NCI-H460 (cell line): ENCODE data around the gene UBQLN4. TPM values are rescaled to one million over a fixed set of nuclear protein-coding genes. Genes with fewer than 3 reads are reported as not detected.

Source experiments
- DNase-seq: peaks from one replicate; pipeline ENCODE4 v3.0.0-alpha.2; 2016; ENCODE audit warnings: low read depth; ENCODE audit errors: extremely low read depth
- polyA plus RNA-seq: library from polyadenylated mRNA; depleted of rRNA; stranded (reverse); fragments of >200 nt; gene quantifications from 2 replicates; pipeline ENCODE4 v1.2.3, GENCODE V29; 2014; cell fraction: nucleus; rRNA removed
- total RNA-seq: library from RNA; depleted of rRNA; stranded (reverse); fragments of >200 nt; shearing (Covaris generic); gene quantifications from 2 replicates; pipeline ENCODE4 v1.2.3, GENCODE V29; 2014; rRNA removed

The UBQLN4 gene
- 44.6 and 45.5 TPM in 2 replicates for total RNA-seq
- 53.2 and 61.7 TPM in 2 replicates for polyA plus RNA-seq

GRCh38 chr1:156053768-156054499, at the start of gene UBQLN4:
TSS of gene UBQLN4 (minus strand) at chr1:156053798. CDS start at chr1:156053701, 97 bp downstream.
- peak; percentile 87 for DNase-seq

- no peak for DNase-seq
These were observed 49.3 kb upstream of the UBQLN4 start for GRCh38 chr1:156102633-156103511.

- DNase-seq, result no peak
These were observed 48.3 kb upstream of the UBQLN4 start for GRCh38 chr1:156101880-156102279.

GRCh38 chr1:156100205-156100995, 46.8 kb upstream of the UBQLN4 start:
- DNase-seq, result no peak

GRCh38 chr1:156099282-156099681, 45.7 kb upstream of the UBQLN4 start:
- no peak for DNase-seq

GRCh38 chr1:156098784-156099183, 45.2 kb upstream of the UBQLN4 start:
- DNase-seq, result no peak

GRCh38 chr1:156097499-156098178, 44.0 kb upstream of the UBQLN4 start:
- DNase-seq, result no peak

- peak; percentile 91 for DNase-seq
These were observed 43.2 kb upstream of the UBQLN4 start for GRCh38 chr1:156096640-156097391.

GRCh38 chr1:156095906-156096508, 42.4 kb upstream of the UBQLN4 start:
- DNase-seq, result no peak

- DNase-seq, result no peak
These were observed 38.0 kb upstream of the UBQLN4 start for GRCh38 chr1:156091610-156092009.

- DNase-seq, result peak; percentile 90
These were observed 37.2 kb upstream of the UBQLN4 start for GRCh38 chr1:156090840-156091188.

- DNase-seq, result no peak
These were observed 36.7 kb upstream of the UBQLN4 start for GRCh38 chr1:156090138-156090839.

GRCh38 chr1:156089704-156090103, 36.1 kb upstream of the UBQLN4 start:
- no peak for DNase-seq

- no peak for DNase-seq
These were observed 32.7 kb upstream of the UBQLN4 start for GRCh38 chr1:156086256-156086662.

- no peak for DNase-seq
These were observed 30.5 kb upstream of the UBQLN4 start for GRCh38 chr1:156083800-156084790.

- DNase-seq, result peak; percentile 40
These were observed 28.9 kb upstream of the UBQLN4 start, which contains the start of gene MEX3A for GRCh38 chr1:156082309-156083091. TSS of gene MEX3A (minus strand) at chr1:156082465. CDS start at chr1:156081998, 467 bp downstream.
